HL-60 (cell line): ENCODE data around the gene IL31.

Experiments
- DNase-seq, 2 experiments: peaks; one replicate each; pipeline ENCODE4 v3.0.0-alpha.2; 2010 to 2020; ENCODE audit warnings: low read depth in 1 of 2, low spot score in 1 of 2
- H3K27ac ChIP-seq: fragments of 250-450 bp; sonication (Bioruptor Pico); replicated peaks from 2 replicates; pipeline ENCODE4 v1.5.1; 2020; ENCODE audit warnings: mild to moderate bottlenecking, moderate library complexity
- H3K27me3 ChIP-seq: fragments of 250-450 bp; sonication (Bioruptor Pico); 2 replicates; pipeline ENCODE4 v1.5.1; 2021; ENCODE audit warnings: mild to moderate bottlenecking, moderate library complexity; ENCODE audit not compliant: insufficient read depth, poor library complexity, severe bottlenecking
- H3K4me3 ChIP-seq: replicated peaks from 2 replicates; pipeline ENCODE4 v1.5.1; 2011; ENCODE audit warnings: mild to moderate bottlenecking, control low read depth, low read length; ENCODE audit not compliant: insufficient read depth
- GABPA ChIP-seq: IDR thresholded peaks from 2 replicates; pipeline ENCODE4 v1.6.1; 2012; ENCODE audit warnings: low read depth
- POLR2AphosphoS5 ChIP-seq: IDR thresholded peaks from 2 replicates; pipeline ENCODE4 v1.6.1; 2012; ENCODE audit warnings: low read depth
- SPI1 ChIP-seq: IDR thresholded peaks from 2 replicates; pipeline ENCODE4 v1.6.1; 2012; ENCODE audit warnings: low read depth, mild to moderate bottlenecking, borderline replicate concordance
- TF ChIP-seq, protein P1 (sequence below): IDR thresholded peaks from one replicate; pipeline ENCODE4 v1.5.1; 2011; ENCODE audit warnings: low read length, control low read depth, inconsistent platforms; ENCODE audit not compliant: insufficient read depth
- TF ChIP-seq, protein P2 (sequence below): IDR thresholded peaks from 2 replicates; pipeline ENCODE4 v1.6.1; 2012; ENCODE audit warnings: low read depth; ENCODE audit not compliant: insufficient replicate concordance

Gene IL31

DNA sequence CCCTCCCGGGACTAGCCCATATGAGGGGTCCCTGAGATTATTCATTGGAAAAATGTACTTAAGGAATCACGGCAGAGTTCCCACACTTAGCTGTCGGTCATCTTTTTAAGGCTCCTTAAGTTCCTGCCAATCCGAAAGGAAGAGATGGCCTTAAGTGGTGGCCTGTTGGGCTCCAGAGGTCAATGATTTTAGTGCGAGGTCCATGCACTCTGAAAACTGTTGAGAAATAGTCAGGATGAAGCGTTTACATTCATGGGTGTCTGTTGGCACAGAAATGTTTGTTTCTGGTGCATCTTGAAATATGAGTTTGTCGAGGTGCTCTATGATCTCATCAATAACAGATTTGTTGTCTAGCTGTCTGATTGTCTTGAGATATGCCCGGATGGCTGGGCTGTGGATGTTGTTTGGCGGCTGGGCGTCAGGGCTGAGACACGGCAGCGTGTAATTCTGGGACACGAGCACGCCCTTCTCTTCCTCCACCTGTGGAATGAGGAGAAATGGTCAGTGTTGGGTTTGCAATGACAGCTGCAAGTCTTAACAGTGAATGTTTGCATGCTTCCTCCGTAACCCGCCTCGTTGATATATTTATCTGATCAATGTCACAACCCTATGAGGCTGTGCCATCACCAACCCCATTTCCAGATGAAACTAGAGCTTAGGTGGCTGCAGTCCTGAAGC, 1.6 kb downstream of the IL31 start:
- Histone ChIP-seq H3K27ac (no peak overlapping the region), H3K27me3 (no peaks in the 10 kb centered on the region), H3K4me3 (no peak overlapping the region)
- TF ChIP-seq GABPA (no peak), SPI1 (no peak), POLR2AphosphoS5 (no peak)
- TF ChIP-seq, protein P1, sequence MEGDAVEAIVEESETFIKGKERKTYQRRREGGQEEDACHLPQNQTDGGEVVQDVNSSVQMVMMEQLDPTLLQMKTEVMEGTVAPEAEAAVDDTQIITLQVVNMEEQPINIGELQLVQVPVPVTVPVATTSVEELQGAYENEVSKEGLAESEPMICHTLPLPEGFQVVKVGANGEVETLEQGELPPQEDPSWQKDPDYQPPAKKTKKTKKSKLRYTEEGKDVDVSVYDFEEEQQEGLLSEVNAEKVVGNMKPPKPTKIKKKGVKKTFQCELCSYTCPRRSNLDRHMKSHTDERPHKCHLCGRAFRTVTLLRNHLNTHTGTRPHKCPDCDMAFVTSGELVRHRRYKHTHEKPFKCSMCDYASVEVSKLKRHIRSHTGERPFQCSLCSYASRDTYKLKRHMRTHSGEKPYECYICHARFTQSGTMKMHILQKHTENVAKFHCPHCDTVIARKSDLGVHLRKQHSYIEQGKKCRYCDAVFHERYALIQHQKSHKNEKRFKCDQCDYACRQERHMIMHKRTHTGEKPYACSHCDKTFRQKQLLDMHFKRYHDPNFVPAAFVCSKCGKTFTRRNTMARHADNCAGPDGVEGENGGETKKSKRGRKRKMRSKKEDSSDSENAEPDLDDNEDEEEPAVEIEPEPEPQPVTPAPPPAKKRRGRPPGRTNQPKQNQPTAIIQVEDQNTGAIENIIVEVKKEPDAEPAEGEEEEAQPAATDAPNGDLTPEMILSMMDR: no peak
- TF ChIP-seq, protein P2, sequence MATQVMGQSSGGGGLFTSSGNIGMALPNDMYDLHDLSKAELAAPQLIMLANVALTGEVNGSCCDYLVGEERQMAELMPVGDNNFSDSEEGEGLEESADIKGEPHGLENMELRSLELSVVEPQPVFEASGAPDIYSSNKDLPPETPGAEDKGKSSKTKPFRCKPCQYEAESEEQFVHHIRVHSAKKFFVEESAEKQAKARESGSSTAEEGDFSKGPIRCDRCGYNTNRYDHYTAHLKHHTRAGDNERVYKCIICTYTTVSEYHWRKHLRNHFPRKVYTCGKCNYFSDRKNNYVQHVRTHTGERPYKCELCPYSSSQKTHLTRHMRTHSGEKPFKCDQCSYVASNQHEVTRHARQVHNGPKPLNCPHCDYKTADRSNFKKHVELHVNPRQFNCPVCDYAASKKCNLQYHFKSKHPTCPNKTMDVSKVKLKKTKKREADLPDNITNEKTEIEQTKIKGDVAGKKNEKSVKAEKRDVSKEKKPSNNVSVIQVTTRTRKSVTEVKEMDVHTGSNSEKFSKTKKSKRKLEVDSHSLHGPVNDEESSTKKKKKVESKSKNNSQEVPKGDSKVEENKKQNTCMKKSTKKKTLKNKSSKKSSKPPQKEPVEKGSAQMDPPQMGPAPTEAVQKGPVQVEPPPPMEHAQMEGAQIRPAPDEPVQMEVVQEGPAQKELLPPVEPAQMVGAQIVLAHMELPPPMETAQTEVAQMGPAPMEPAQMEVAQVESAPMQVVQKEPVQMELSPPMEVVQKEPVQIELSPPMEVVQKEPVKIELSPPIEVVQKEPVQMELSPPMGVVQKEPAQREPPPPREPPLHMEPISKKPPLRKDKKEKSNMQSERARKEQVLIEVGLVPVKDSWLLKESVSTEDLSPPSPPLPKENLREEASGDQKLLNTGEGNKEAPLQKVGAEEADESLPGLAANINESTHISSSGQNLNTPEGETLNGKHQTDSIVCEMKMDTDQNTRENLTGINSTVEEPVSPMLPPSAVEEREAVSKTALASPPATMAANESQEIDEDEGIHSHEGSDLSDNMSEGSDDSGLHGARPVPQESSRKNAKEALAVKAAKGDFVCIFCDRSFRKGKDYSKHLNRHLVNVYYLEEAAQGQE: no peak
- DNase-seq: no peak

DNA sequence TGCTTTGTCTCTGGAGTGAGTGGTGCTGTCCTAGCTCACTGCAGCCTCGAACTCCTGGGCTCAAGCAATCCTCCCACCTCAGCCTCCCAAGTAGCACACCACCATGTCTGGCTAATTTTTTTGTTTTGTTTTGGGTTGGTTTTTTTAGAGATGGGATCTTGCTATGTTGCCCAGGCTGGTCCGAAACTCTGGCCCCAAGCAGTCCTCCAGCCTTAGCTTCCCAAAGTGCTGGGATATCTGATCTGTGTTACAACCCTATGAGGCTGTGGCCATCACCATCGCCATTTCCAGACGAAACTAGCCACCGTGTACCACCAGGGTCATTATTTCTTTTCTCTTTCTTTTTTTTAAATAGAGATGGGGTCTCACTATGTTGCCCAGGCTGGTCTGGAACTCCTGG, 2.6 kb downstream of the IL31 start:
- no peaks in the 10 kb centered on the region for H3K27me3 ChIP-seq
- no peak for DNase-seq
- no peak overlapping the region for H3K27ac ChIP-seq
- no peak overlapping the region for H3K4me3 ChIP-seq
- TF ChIP-seq POLR2AphosphoS5 (no peak), SPI1 (no peak), GABPA (no peak)
- TF ChIP-seq, protein P2: no peak
- TF ChIP-seq, protein P1: no peak

DNA sequence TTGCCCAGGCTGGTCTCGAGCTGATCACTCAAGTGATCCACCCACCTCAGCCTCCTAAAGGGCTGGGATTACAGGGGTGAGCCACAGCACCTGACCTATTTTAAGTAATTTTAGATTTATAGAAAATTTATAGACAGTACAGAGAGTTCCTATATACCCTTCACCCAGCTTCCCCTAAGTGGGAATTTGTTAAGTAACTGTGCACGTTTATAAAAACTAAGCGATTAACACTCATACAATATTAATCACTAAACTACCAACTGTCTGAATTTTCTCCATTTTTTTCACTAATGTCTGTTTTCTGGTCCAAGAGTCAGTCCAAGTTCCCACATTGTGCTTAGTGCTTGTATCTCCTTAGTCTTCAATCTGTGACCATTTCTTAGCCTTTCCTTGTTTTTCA, 5.5 kb downstream of the IL31 start:
- Histone ChIP-seq H3K27me3 (no peaks in the 10 kb centered on the region), H3K27ac (no peak overlapping the region), H3K4me3 (no peak overlapping the region)
- DNase-seq: no peak
- TF ChIP-seq GABPA: no peak
- TF ChIP-seq, protein P1: no peak
- TF ChIP-seq, protein P2: no peak
